ENCODE results near the gene CH25H. TPM values are rescaled to one million over a fixed set of nuclear protein-coding genes. Genes with fewer than 3 reads are reported as not detected.
"Not testable (repeated sequence)": the region's sequence is repeated elsewhere in the genome, so short reads cannot be mapped to it uniquely, and the experiment has no call there.

Gene CH25H, protein sequence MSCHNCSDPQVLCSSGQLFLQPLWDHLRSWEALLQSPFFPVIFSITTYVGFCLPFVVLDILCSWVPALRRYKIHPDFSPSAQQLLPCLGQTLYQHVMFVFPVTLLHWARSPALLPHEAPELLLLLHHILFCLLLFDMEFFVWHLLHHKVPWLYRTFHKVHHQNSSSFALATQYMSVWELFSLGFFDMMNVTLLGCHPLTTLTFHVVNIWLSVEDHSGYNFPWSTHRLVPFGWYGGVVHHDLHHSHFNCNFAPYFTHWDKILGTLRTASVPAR
- 1 to 10 TPM in 2 of 3 donors, under 1 TPM in 1; 0.16 to 6.0 (median 2.0) TPM for total RNA-seq

DNA sequence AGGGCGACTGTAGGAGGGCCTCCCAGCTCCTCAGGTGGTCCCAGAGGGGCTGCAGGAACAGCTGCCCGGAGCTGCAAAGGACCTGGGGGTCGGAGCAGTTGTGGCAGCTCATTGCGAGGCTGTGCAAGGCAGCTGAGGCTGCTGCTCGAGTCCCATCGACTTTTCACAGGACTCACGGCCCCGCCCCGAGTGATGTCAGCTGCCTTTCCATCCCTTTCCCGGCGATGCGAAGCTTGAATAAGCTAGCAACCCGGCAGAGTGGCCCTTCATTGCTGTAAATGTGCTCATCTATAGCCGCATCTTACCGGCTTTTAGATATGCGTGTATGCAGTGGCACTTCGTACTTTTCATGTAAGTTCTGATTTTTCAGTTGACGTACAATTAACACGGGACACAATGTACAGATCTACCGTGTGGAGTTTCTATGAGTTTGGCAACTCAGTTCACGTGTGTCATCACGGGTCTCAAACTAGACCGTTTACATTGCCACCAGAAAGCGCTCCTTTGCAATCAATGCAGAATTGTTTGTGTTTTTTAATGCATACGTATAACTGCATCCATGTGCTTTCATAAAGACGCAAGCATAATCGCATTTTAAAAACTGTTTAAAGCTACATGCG lies at the start of gene CH25H:
CH25H (minus strand) TSS at position 137 of the 620 bp plus-strand sequence; CDS start at position 112, 25 bp downstream.
- H3K4me3 ChIP-seq = peak within 1 kb of the TSS; percentile 50 to 74 (median 60)
- H3K4me1 ChIP-seq = no peaks in the 10 kb centered on the region
- H3K27ac ChIP-seq = peak within 1 kb of the TSS; percentile 75 to 92
- peaks cover 0 to 10% of the 10 kb centered on the region in 2 donors for H3K27me3 ChIP-seq
- intact Hi-C loops (cut with DNase I; ENCODE audit: low total_unique reads) = no loop called here
- no peaks in the 10 kb centered on the region for H3K9me3 ChIP-seq
- no peak for TF ChIP-seq POLR2A (IDR thresholded peaks at IDR 0.05)
- peak in 1 of 3 donors; percentile 38 for TF ChIP-seq POLR2AphosphoS5 (IDR thresholded peaks at IDR 0.05)
- TF ChIP-seq, protein P1, sequence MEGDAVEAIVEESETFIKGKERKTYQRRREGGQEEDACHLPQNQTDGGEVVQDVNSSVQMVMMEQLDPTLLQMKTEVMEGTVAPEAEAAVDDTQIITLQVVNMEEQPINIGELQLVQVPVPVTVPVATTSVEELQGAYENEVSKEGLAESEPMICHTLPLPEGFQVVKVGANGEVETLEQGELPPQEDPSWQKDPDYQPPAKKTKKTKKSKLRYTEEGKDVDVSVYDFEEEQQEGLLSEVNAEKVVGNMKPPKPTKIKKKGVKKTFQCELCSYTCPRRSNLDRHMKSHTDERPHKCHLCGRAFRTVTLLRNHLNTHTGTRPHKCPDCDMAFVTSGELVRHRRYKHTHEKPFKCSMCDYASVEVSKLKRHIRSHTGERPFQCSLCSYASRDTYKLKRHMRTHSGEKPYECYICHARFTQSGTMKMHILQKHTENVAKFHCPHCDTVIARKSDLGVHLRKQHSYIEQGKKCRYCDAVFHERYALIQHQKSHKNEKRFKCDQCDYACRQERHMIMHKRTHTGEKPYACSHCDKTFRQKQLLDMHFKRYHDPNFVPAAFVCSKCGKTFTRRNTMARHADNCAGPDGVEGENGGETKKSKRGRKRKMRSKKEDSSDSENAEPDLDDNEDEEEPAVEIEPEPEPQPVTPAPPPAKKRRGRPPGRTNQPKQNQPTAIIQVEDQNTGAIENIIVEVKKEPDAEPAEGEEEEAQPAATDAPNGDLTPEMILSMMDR (IDR thresholded peaks at IDR 0.05) = no peak
- DNase-seq (ENCODE audit: low spot score in 2 of 2) = peak; percentile 48 to 64
- no peaks in the 10 kb centered on the region for H3K36me3 ChIP-seq

DNA sequence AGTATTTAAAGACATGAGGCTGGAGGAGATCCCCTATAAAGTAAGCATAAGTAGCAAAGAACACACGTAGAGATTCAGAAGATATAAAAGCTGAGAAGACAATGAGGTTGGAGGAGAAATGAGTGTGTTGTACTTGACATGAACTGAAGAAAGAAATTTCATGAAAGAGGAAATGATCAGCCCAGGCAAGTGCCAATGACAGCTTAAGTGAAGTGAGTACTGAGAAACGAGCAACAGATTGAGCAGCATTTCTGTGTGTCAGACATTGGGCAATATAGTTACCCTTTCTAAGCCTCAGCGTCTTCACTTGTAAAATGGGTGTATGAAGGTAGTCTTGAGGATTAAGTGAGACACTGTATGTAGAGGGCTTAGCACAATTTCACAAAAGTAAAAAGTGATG lies 49.2 kb upstream of the CH25H start:
- intact Hi-C loops (cut with DNase I; ENCODE audit: low total_unique reads) = no loop called here
- H3K4me3 ChIP-seq = no peak overlapping the region
- H3K9me3 ChIP-seq = no peaks in the 10 kb centered on the region
- TF ChIP-seq POLR2AphosphoS5 (IDR thresholded peaks at IDR 0.05) (no peak), POLR2A (IDR thresholded peaks at IDR 0.05) (no peak)
- TF ChIP-seq, protein P1 (IDR thresholded peaks at IDR 0.05) = no peak
- H3K27me3 ChIP-seq = no peaks in the 10 kb centered on the region
- no peaks in the 10 kb centered on the region for H3K4me1 ChIP-seq
- no peaks in the 10 kb centered on the region for H3K36me3 ChIP-seq
- DNase-seq (ENCODE audit: low spot score in 2 of 2) = no peak
- H3K27ac ChIP-seq = no peak overlapping the region

DNA sequence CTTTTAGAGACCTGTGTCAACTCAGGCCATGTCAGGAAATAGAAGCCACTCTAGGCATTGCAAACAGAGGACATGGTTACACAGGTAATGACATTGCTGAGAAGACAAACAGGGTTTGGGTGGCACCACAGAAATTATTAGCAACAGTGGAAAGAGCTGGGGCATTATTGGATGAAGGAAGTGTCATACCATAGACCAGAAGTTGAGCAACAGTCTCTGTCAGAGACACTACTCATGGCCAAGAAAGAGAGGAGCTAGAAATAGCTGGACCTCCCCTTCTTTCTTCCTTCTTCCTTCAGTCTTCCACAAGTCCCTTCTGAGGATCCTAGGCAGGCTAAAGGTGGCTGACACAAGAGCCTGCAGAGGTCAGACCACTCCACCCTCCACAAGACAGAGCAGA lies 48.7 kb upstream of the CH25H start:
- Histone ChIP-seq H3K36me3 (no peaks in the 10 kb centered on the region), H3K4me3 (no peak overlapping the region), H3K4me1 (no peaks in the 10 kb centered on the region), H3K27ac (no peak overlapping the region), H3K9me3 (no peaks in the 10 kb centered on the region), H3K27me3 (no peaks in the 10 kb centered on the region)
- DNase-seq (ENCODE audit: low spot score in 2 of 2) = no peak
- TF ChIP-seq POLR2AphosphoS5 (IDR thresholded peaks at IDR 0.05) (no peak), POLR2A (IDR thresholded peaks at IDR 0.05) (no peak)
- TF ChIP-seq, protein P1 (IDR thresholded peaks at IDR 0.05) = no peak
- intact Hi-C loops (cut with DNase I; ENCODE audit: low total_unique reads) = no loop called here

DNA sequence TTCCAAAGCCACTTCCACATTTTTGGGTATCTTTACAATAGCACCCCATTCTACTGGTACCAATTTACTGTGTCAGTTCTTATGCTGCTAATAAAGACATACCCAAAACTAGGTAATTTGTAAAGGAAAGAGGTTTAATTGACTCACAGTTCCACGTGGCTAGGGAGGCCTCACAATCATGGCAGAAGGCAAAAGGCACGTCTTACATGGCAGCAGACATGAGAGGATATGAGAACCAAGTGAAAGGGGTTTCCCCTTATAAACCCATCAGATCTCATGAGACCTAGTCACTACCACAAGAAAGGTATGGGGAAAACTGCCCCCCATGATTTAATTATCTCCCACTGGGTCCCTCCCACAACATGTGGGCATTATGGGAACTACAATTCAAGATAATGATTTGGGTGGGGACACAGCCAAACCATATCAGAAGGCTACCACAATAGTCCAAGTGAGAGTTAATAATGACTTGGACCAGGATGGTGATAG lies 48.0 kb upstream of the CH25H start:
- H3K27me3 ChIP-seq; H3K27ac ChIP-seq; H3K4me3 ChIP-seq; DNase-seq (ENCODE audit: low spot score in 2 of 2); H3K9me3 ChIP-seq; H3K4me1 ChIP-seq; intact Hi-C loops (cut with DNase I; ENCODE audit: low total_unique reads); H3K36me3 ChIP-seq: not testable (repeated sequence)

DNA sequence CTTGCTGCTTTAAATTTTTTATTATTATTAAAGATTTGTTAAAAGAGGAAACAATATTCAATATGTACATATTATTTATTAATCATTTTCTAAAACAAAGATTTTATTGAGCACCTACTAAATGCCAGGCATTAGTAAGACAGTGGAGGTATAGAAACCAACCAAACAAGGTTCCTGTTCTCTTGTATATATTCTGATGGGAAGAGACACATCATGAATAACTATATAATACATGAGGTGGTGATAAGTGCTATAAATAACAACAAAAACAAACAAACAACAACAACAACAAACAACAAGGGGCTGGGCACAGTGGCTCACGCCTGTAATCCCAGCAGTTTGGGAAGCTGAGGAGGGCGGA lies 45.1 kb upstream of the CH25H start:
- TF ChIP-seq POLR2AphosphoS5 (IDR thresholded peaks at IDR 0.05) = no peak
- TF ChIP-seq, protein P1 (IDR thresholded peaks at IDR 0.05) = no peak
- no peak for TF ChIP-seq POLR2A (IDR thresholded peaks at IDR 0.05)
- Histone ChIP-seq H3K27me3 (no peaks in the 10 kb centered on the region), H3K36me3 (no peaks in the 10 kb centered on the region), H3K27ac (peak overlapping the region in 1 of 2 donors; percentile 77), H3K4me3 (peak overlapping the region; percentile 85 to 91 (median 90)), H3K4me1 (no peaks in the 10 kb centered on the region), H3K9me3 (no peaks in the 10 kb centered on the region)
- no peak for DNase-seq (ENCODE audit: low spot score in 2 of 2)
- intact Hi-C loops (cut with DNase I; ENCODE audit: low total_unique reads) = no loop called here
